ENCODE results near the gene CLDN5.

DNA sequence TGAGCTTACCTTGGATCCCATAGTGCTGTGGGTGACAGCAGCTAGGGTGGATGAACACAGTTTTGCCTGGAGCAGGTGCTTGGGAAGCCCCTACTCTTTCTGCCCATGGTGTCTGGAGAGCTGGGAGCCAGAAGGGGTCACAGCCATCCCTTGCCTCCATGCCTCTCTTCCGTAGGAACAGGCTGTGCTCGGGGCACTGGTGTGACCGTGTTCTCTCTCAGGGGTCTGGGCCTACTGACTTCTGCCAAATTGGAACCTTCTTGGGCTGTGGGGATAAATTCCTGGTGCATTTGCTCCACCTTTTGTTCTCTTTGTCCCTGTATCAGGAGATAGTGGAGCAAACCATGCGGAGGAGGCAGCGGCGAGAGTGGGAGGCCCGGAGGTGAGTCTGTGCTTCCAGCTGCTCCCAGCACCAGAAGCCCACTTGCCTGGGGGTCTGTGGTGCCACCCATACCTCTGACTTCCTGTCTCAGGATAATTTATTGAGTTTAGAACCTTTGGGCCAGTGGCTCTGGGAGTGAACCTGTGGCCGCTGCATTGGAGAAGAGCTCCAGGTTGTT is 30.1 kb downstream of the CLDN5 start:
- TF ChIP-seq, protein P1, sequence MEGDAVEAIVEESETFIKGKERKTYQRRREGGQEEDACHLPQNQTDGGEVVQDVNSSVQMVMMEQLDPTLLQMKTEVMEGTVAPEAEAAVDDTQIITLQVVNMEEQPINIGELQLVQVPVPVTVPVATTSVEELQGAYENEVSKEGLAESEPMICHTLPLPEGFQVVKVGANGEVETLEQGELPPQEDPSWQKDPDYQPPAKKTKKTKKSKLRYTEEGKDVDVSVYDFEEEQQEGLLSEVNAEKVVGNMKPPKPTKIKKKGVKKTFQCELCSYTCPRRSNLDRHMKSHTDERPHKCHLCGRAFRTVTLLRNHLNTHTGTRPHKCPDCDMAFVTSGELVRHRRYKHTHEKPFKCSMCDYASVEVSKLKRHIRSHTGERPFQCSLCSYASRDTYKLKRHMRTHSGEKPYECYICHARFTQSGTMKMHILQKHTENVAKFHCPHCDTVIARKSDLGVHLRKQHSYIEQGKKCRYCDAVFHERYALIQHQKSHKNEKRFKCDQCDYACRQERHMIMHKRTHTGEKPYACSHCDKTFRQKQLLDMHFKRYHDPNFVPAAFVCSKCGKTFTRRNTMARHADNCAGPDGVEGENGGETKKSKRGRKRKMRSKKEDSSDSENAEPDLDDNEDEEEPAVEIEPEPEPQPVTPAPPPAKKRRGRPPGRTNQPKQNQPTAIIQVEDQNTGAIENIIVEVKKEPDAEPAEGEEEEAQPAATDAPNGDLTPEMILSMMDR (IDR thresholded peaks at IDR 0.05; ENCODE audit: control extremely low read depth in 1 of 3, insufficient read depth in 1 of 3, low read depth in 1 of 3, low read length in 3 of 3): no peak
- TF ChIP-seq RFX5 (IDR thresholded peaks at IDR 0.05; ENCODE audit: borderline replicate concordance, low read depth, low read length): no peak
- no peak for TF ChIP-seq BCL11A (IDR thresholded peaks at IDR 0.05; ENCODE audit: low read depth in 2 of 2, low read length in 2 of 2)
- TF ChIP-seq EZH2 (IDR thresholded peaks at IDR 0.05; ENCODE audit: low read depth, low read length, severe bottlenecking): no peak
- TF ChIP-seq, protein P2, sequence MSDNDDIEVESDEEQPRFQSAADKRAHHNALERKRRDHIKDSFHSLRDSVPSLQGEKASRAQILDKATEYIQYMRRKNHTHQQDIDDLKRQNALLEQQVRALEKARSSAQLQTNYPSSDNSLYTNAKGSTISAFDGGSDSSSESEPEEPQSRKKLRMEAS (IDR thresholded peaks at IDR 0.05): no peak
- no peak for TF ChIP-seq NANOG (IDR thresholded peaks at IDR 0.05; ENCODE audit: insufficient read depth, low read depth, low read length, poor library complexity, severe bottlenecking)
- TF ChIP-seq SP2 (IDR thresholded peaks at IDR 0.05; ENCODE audit: low read length): no peak
- no peak for TF ChIP-seq FOSL1 (IDR thresholded peaks at IDR 0.05; ENCODE audit: insufficient read depth, low read depth, low read length)
- TF ChIP-seq HDAC6 (IDR thresholded peaks at IDR 0.05; ENCODE audit: low read depth, low read length): no peak

All from H1 (cell line).